Motor neuron (in vitro differentiated cells): Measurements from ENCODE around the gene ANO4. TPM values are rescaled to one million over a fixed set of nuclear protein-coding genes. Genes with fewer than 3 reads are reported as not detected.

Source experiments
- ATAC-seq, 8 experiments: fragments of 200-7000 bp; cut with Tn5 transposase; replicated peaks in 6 of 8; 2 replicates each; pipeline ENCODE4 v1.8.0; 2021; ENCODE audit warnings: mild to moderate bottlenecking in 8 of 8, moderate library complexity in 8 of 8
- H3K27ac ChIP-seq, 2 donors: fragments of 250-450 bp; sonication (Bioruptor Pico); 2 replicates each; pipeline ENCODE4 v1.9.0; 2021; ENCODE audit warnings: antibody characterized with exemption in 2 of 2, mild to moderate bottlenecking in 2 of 2, moderate library complexity in 1 of 2
- H3K4me1 ChIP-seq, 2 donors: fragments of 250-450 bp; sonication (Bioruptor Pico); replicated peaks in 1 of 2; 2 replicates each; pipeline ENCODE4 v1.6.1; 2021; ENCODE audit warnings: antibody characterized with exemption in 2 of 2, mild to moderate bottlenecking in 2 of 2, moderate library complexity in 1 of 2
- H3K4me3 ChIP-seq, 5 donors: fragments of 250-450 bp; sonication (Bioruptor Pico); 2 replicates each; pipeline ENCODE4 v1.9.0; 2021; ENCODE audit warnings: antibody characterized with exemption in 5 of 5, mild to moderate bottlenecking in 5 of 5, moderate library complexity in 4 of 5
- WGBS, 10 experiments: fragments of 450-650 bp; shearing (Covaris generic); methylation state at CpG; one replicate each; pipeline ENCODE4 v1.0.0; 2022; 5-methylcytosine and 5-hydroxymethylcytosine counted together
- in situ Hi-C, 9 experiments: fragments of 400-800 bp; cut with MboI; loops; one replicate each; pipeline ENCODE4 v1.15.0; 2021; ENCODE audit warnings: low sequenced_read_pairs in 9 of 9, low pct_unique_long_range_greater_than_20kb in 2 of 9; ENCODE audit not compliant: unreplicated experiment in 9 of 9
- total RNA-seq, 8 experiments: library from RNA; unstranded; fragments of 300-600 nt; gene quantifications; 2 replicates each; pipeline versions ENCODE4 v1.2.3 to v1.2.4, GENCODE V29; 2022

ANO4 gene
- total RNA-seq: 10 to 100 TPM in 1 of 8 experiments, 1 to 10 TPM in 4, under 1 TPM in 2, not detected in 1; 0.76 to 27.3 (median 1.7) TPM

- peak within 1 kb of the TSS in 1 of 2 donors; percentile 31 for H3K27ac ChIP-seq
- peak within 1 kb of the TSS; percentile 26 to 40 (median 33) for H3K4me3 ChIP-seq
- H3K4me1 ChIP-seq: peaks cover 0 to 6% of the 10 kb centered on the region in 2 donors
- WGBS, 10 experiments: 0 to 34% (median 0%) methylated on average over 1 to 10 of the region's 18 CpGs; no CpG with 5 or more reads in 3 of the 10 experiments
- in situ Hi-C loops: no loop called here
- peak; percentile 75 to 92 (median 84) for ATAC-seq
Measured at GRCh38 chr12:100794441-100795173, at the start of gene ANO4. TSS of gene ANO4 (plus strand) at chr12:100794776. CDS start at chr12:100901786, 107,010 bp downstream.

GRCh38 chr12:100745378-100746071 lies 49.1 kb upstream of the ANO4 start:
- ATAC-seq: no peak
- in situ Hi-C loops: loop anchor here in 1 of 9 experiments (25.0 kb wide), 1 partner anchor 383 kb away; the partner anchor contains the start of gene SLC17A8
- WGBS, 10 experiments: 0 to 87% (median 56%) methylated on average over 2 to 3 of the region's 3 CpGs; no CpG with 5 or more reads in 1 of the 10 experiments
- Histone ChIP-seq H3K27ac (no peak overlapping the region), H3K4me1 (no peaks in the 10 kb centered on the region), H3K4me3 (no peak overlapping the region)

- WGBS, 10 experiments: 0 to 86% (median 62%) methylated on average over 1 to 2 of the region's 2 CpGs; no CpG with 5 or more reads in 2 of the 10 experiments
- ATAC-seq: no peak
- no peak overlapping the region for H3K4me3 ChIP-seq
- in situ Hi-C loops: no loop called here
- no peaks in the 10 kb centered on the region for H3K4me1 ChIP-seq
- H3K27ac ChIP-seq: no peak overlapping the region
Measured at GRCh38 chr12:100752841-100753240, 41.7 kb upstream of the ANO4 start.

GRCh38 chr12:100753837-100754236 lies 40.7 kb upstream of the ANO4 start:
- Histone ChIP-seq H3K4me1 (no peaks in the 10 kb centered on the region), H3K27ac (no peak overlapping the region), H3K4me3 (no peak overlapping the region)
- in situ Hi-C loops: no loop called here
- ATAC-seq: peak in 1 of 8 experiments; percentile 16
- WGBS, 10 experiments: 0 to 100% (median 84%) methylated on average over 1 to 2 of the region's 2 CpGs; no CpG with 5 or more reads in 1 of the 10 experiments

GRCh38 chr12:100755186-100755585 lies 39.4 kb upstream of the ANO4 start:
- Histone ChIP-seq H3K4me1 (no peaks in the 10 kb centered on the region), H3K4me3 (no peak overlapping the region), H3K27ac (no peak overlapping the region)
- in situ Hi-C loops: no loop called here
- no peak for ATAC-seq
- 0 to 100% (median 60%) methylated on average over 1 of the region's 1 CpG; no CpG with 5 or more reads in 3 of the 10 experiments for WGBS, 10 experiments

- 0 to 100% (median 93%) methylated on average over 2 of the region's 2 CpGs; no CpG with 5 or more reads in 5 of the 10 experiments for WGBS, 10 experiments
- H3K4me3 ChIP-seq: no peak overlapping the region
- no peak for ATAC-seq
- in situ Hi-C loops: no loop called here
- H3K27ac ChIP-seq: no peak overlapping the region
- no peaks in the 10 kb centered on the region for H3K4me1 ChIP-seq
Measured at GRCh38 chr12:100758083-100758482, 36.5 kb upstream of the ANO4 start.

GRCh38 chr12:100767371-100767770 lies 27.2 kb upstream of the ANO4 start:
- no peak for ATAC-seq
- in situ Hi-C loops: no loop called here
- no peak overlapping the region for H3K4me3 ChIP-seq

GRCh38 chr12:100767950-100768349 lies 26.6 kb upstream of the ANO4 start:
- in situ Hi-C loops: no loop called here
- no peak overlapping the region for H3K4me3 ChIP-seq
- H3K4me1 ChIP-seq: no peaks in the 10 kb centered on the region
- no peak overlapping the region for H3K27ac ChIP-seq
- 86 to 100% (median 93%) methylated on average over 1 to 2 of the region's 2 CpGs; no CpG with 5 or more reads in 7 of the 10 experiments for WGBS, 10 experiments
- ATAC-seq: no peak

More at GRCh38 chr12:100767371-100767770, 27.2 kb upstream of the ANO4 start:
- Histone ChIP-seq H3K4me1 (no peaks in the 10 kb centered on the region), H3K27ac (no peak overlapping the region)

GRCh38 chr12:100778967-100779590 lies 15.5 kb upstream of the ANO4 start:
- Histone ChIP-seq H3K27ac (no peak overlapping the region), H3K4me3 (no peak overlapping the region), H3K4me1 (no peaks in the 10 kb centered on the region)
- in situ Hi-C loops: no loop called here
- ATAC-seq: peak in 5 of 8 experiments; percentile 21 to 91 (median 46)
- 0 to 20% (median 0%) methylated on average over 1 of the region's 1 CpG; no CpG with 5 or more reads in 2 of the 10 experiments for WGBS, 10 experiments

- WGBS, 10 experiments: 0 to 80% (median 55%) methylated on average over 1 of the region's 1 CpG; no CpG with 5 or more reads in 2 of the 10 experiments
- no peaks in the 10 kb centered on the region for H3K4me1 ChIP-seq
- in situ Hi-C loops: no loop called here
- ATAC-seq: peak in 2 of 8 experiments; percentile 85 to 94
- no peak overlapping the region for H3K4me3 ChIP-seq
- no peak overlapping the region for H3K27ac ChIP-seq
Measured at GRCh38 chr12:100789146-100789545, 5.4 kb upstream of the ANO4 start.

- Histone ChIP-seq H3K4me3 (no peak overlapping the region), H3K4me1 (peaks cover 0 to under 1% of the 10 kb centered on the region in 2 donors), H3K27ac (no peak overlapping the region)
- in situ Hi-C loops: no loop called here
- WGBS, 10 experiments: 58 to 100% (median 83%) methylated on average over 1 to 2 of the region's 2 CpGs; no CpG with 5 or more reads in 3 of the 10 experiments
- no peak for ATAC-seq
Measured at GRCh38 chr12:100789975-100790374, 4.6 kb upstream of the ANO4 start.

GRCh38 chr12:100790552-100790951 lies 4.0 kb upstream of the ANO4 start:
- no peak overlapping the region for H3K27ac ChIP-seq
- H3K4me1 ChIP-seq: peaks cover 0 to 6% of the 10 kb centered on the region in 2 donors
- no peak overlapping the region for H3K4me3 ChIP-seq
- in situ Hi-C loops: no loop called here
- WGBS, 10 experiments: 0 to 100% (median 100%) methylated on average over 1 of the region's 1 CpG; no CpG with 5 or more reads in 3 of the 10 experiments
- no peak for ATAC-seq

GRCh38 chr12:100793182-100793581 lies 1.4 kb upstream of the ANO4 start:
- peak in 2 of 8 experiments; percentile 31 to 46 for ATAC-seq
- Histone ChIP-seq H3K4me3 (no peak overlapping the region), H3K4me1 (peaks cover 0 to 6% of the 10 kb centered on the region in 2 donors), H3K27ac (no peak overlapping the region)
- in situ Hi-C loops: no loop called here
- WGBS, 10 experiments: 0 to 76% (median 29%) methylated on average over 1 to 2 of the region's 2 CpGs; no CpG with 5 or more reads in 2 of the 10 experiments
